Activated T-cell treated with anti-CD3 and anti-CD28 coated beads for 4 hours (primary cell): ENCODE measurements around the gene UNC13A.

ENCODE experiments used
- DNase-seq: peaks from one replicate; pipeline ENCODE4 v3.0.0-alpha.2; 2020

UNC13A gene

GRCh38 chr19:17687857-17688784 is at the start of gene UNC13A:
TSS of gene UNC13A (minus strand) at chr19:17688354. CDS start at chr19:17688199, 155 bp downstream.
- DNase-seq: peak; percentile 4

- no peak for DNase-seq
These were observed 49.6 kb upstream of the UNC13A start for GRCh38 chr19:17737690-17738153.

GRCh38 chr19:17735410-17735809 is 47.3 kb upstream of the UNC13A start:
- no peak for DNase-seq

GRCh38 chr19:17734146-17734545 is 46.0 kb upstream of the UNC13A start:
- no peak for DNase-seq

GRCh38 chr19:17733127-17733526 is 45.0 kb upstream of the UNC13A start:
- DNase-seq: no peak

GRCh38 chr19:17727843-17728242 is 39.7 kb upstream of the UNC13A start:
- no peak for DNase-seq

GRCh38 chr19:17726964-17727773 is 39.0 kb upstream of the UNC13A start:
- no peak for DNase-seq

GRCh38 chr19:17726136-17726741 is 38.1 kb upstream of the UNC13A start:
- no peak for DNase-seq

- DNase-seq: no peak
These were observed 37.4 kb upstream of the UNC13A start for GRCh38 chr19:17725422-17726078.

GRCh38 chr19:17724655-17725054 is 36.5 kb upstream of the UNC13A start:
- DNase-seq: no peak

GRCh38 chr19:17722655-17723240 is 34.6 kb upstream of the UNC13A start:
- DNase-seq: no peak

GRCh38 chr19:17721821-17722220 is 33.7 kb upstream of the UNC13A start:
- no peak for DNase-seq

GRCh38 chr19:17721111-17721628 is 33.0 kb upstream of the UNC13A start:
- DNase-seq: no peak

- no peak for DNase-seq
These were observed 32.3 kb upstream of the UNC13A start for GRCh38 chr19:17720440-17720839.

- peak; percentile 50 for DNase-seq
These were observed 31.7 kb upstream of the UNC13A start for GRCh38 chr19:17719730-17720400.

GRCh38 chr19:17718947-17719711 is 31.0 kb upstream of the UNC13A start, which contains the start of gene MAP1S:
TSS of gene MAP1S (plus strand) at chr19:17719480. CDS start at chr19:17719503, 23 bp downstream.
- peak; percentile 51 for DNase-seq

GRCh38 chr19:17718550-17718946 is 30.4 kb upstream of the UNC13A start:
- no peak for DNase-seq

- DNase-seq: no peak
These were observed 28.3 kb upstream of the UNC13A start for GRCh38 chr19:17716309-17716929.

- no peak for DNase-seq
These were observed 23.7 kb upstream of the UNC13A start for GRCh38 chr19:17711851-17712250.

- DNase-seq: no peak
These were observed 18.6 kb upstream of the UNC13A start for GRCh38 chr19:17706750-17707181.
